Epithelial cell of proximal tubule (primary cell): ENCODE results near the gene FASTKD1. TPM values are rescaled to one million over a fixed set of nuclear protein-coding genes. Genes with fewer than 3 reads are reported as not detected.
"Not testable (repeated sequence)": the region's sequence is repeated elsewhere in the genome, so short reads cannot be mapped to it uniquely, and the experiment has no call there.

Experiments used
- DNase-seq: peaks from one replicate; pipeline ENCODE4 v3.0.0-alpha.2; 2011; ENCODE audit warnings: low read depth
- H3K4me3 ChIP-seq: 2 replicates; pipeline ENCODE4 v1.5.1; 2011; ENCODE audit warnings: low read depth, mild to moderate bottlenecking, low read length
- CTCF ChIP-seq: conservative IDR thresholded peaks from 2 replicates; pipeline ENCODE4 v1.5.1; 2012; ENCODE audit warnings: low read depth, mild to moderate bottlenecking, low read length
- total RNA-seq: library from RNA; depleted of rRNA; stranded (reverse); fragments of >200 nt; gene quantifications from 2 replicates; pipeline ENCODE4 v1.2.3, GENCODE V29; 2015

FASTKD1 gene
- total RNA-seq, 1 donor from 2014 or later = 15.3 TPM

GRCh38 chr2:169599568-169599967, 25.9 kb upstream of the FASTKD1 start:
- no peak overlapping the region for H3K4me3 ChIP-seq
- DNase-seq = no peak
- no peak for TF ChIP-seq CTCF

- no peak overlapping the region for H3K4me3 ChIP-seq
- DNase-seq = no peak
- TF ChIP-seq CTCF = no peak
Measured at GRCh38 chr2:169598982-169599381, 25.3 kb upstream of the FASTKD1 start.

- not testable (repeated sequence) for DNase-seq, H3K4me3 ChIP-seq
Measured at GRCh38 chr2:169596546-169596945, 22.9 kb upstream of the FASTKD1 start.

GRCh38 chr2:169590804-169591203, 17.1 kb upstream of the FASTKD1 start:
- DNase-seq = no peak
- TF ChIP-seq CTCF = no peak
- no peak overlapping the region for H3K4me3 ChIP-seq

GRCh38 chr2:169585673-169586072, 12.0 kb upstream of the FASTKD1 start:
- no peak for DNase-seq
- TF ChIP-seq CTCF = no peak
- peak overlapping the region; percentile 90 for H3K4me3 ChIP-seq

- H3K4me3 ChIP-seq = peak within 1 kb of the TSS; percentile 90
- no peak for DNase-seq
- no peak for TF ChIP-seq CTCF
Measured at GRCh38 chr2:169584005-169584877, 10.6 kb upstream of the FASTKD1 start, which contains the start of gene PPIG. Gene PPIG (plus strand): TSS chr2:169584351. CDS start chr2:169604042, 19,691 bp downstream.

- TF ChIP-seq CTCF = no peak
Measured at GRCh38 chr2:169583518-169583917, 9.9 kb upstream of the FASTKD1 start.

GRCh38 chr2:169582552-169583266, 9.0 kb upstream of the FASTKD1 start:
- DNase-seq, H3K4me3 ChIP-seq: not testable (repeated sequence)

More at GRCh38 chr2:169583518-169583917, 9.9 kb upstream of the FASTKD1 start:
- no peak overlapping the region for H3K4me3 ChIP-seq
- no peak for DNase-seq
